ENCODE results near the gene GLP1R.

The GLP1R gene

GRCh38 chr6:39063526-39063925 lies 14.9 kb downstream of the GLP1R start:
- DNase-seq, result no peak

GRCh38 chr6:39065561-39065960 lies 17.0 kb downstream of the GLP1R start:
- no peak for DNase-seq

DNA sequence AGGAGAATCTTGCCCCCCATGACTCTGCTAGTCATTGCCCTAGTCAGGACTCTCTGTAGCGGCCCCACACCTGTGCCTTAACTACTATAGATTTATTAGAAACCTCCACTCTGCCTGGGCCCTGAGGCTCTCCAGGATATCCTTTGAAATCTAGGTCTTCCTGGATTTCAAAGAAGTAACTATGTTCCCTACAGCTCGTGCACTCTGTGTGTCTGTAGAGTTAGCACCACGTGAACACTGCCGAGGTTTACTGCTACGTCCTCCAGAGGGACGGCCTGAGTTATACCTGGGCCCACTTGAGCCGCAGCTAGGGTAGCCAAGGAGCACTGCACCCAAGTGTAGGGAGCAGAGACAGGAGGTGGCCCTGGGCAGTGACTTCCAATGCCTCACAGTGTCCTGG lies 19.8 kb downstream of the GLP1R start:
- DNase-seq, result no peak

GRCh38 chr6:39072830-39073229 lies 24.2 kb downstream of the GLP1R start:
- DNase-seq, result no peak

DNA sequence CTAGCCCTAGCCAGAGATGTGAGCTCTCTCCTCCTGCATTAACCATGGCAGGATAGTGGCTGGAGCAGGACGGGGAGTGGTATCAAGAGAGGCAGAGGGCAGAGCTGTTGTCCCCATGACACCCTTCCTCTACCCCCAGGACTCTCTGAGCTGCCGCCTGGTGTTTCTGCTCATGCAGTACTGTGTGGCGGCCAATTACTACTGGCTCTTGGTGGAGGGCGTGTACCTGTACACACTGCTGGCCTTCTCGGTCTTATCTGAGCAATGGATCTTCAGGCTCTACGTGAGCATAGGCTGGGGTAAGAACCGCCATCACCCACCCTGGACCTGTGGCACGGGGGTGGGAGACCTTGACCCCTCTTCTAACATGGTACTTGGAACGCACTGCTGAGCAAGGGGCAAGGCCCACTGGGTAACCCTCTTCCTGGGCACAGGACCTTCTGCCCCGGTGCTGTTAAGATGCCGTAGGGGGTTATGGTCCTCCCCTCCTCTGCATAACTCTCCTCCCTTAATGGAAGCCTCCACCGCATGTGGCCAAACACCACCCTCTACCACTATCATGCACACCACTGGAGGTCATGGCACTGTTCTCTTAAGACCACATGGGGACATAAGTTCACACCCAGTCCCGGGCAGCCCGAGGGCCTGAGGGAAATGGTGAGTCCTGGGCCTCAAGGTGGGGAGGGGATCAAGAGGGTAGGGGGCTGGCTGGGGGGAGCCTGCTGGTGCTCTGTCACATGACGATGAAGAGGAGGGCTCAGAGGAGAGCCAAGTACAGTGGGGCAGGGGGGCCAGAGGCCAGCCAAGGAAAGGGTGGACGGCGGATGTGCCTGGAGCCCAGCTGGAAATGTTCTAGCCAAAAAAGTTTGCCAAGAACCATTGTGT lies 25.1 kb downstream of the GLP1R start:
- DNase-seq, result no peak

GRCh38 chr6:39074486-39074885 lies 25.9 kb downstream of the GLP1R start:
- no peak for DNase-seq

GRCh38 chr6:39075010-39075686 lies 26.6 kb downstream of the GLP1R start:
- no peak for DNase-seq

DNA sequence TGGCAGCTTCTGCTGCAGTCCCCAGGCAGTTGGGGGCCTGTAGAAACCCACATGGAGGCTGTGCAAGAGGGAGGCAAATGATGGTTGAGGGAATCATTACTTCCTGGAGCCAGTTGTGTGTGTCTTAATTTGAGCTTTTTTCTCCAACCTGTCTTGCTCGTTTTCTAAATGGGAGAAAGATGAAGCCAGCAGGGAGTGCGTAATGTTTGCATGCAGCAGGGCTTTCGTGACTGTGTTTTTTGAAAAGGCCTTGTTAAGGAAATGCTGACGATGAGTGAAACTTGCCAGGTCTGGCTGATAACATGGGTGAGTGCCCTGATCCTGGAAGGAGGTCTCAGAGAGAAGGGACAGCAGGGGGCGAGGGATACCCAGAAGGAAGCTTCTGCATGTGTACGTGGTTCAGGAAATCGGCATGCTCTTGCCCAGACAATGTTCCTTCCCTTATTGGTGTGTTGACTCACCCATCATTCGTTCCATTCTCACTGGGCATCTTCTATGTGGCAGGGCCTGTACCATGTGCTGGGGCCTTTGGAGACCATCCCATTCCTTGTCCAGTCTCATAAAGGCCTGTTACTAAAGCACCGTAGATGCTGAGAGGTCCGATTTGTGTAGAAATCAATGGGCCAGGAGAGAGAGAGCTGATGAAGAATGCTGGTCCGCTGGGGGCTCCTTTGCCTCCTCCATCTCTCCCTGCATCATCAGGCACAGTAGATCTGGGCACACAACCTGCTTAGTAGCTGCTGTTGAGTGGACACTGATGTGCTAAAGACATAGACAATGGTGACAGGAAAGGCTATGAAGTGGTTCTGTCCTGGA lies 27.4 kb downstream of the GLP1R start:
- DNase-seq, result no peak

DNA sequence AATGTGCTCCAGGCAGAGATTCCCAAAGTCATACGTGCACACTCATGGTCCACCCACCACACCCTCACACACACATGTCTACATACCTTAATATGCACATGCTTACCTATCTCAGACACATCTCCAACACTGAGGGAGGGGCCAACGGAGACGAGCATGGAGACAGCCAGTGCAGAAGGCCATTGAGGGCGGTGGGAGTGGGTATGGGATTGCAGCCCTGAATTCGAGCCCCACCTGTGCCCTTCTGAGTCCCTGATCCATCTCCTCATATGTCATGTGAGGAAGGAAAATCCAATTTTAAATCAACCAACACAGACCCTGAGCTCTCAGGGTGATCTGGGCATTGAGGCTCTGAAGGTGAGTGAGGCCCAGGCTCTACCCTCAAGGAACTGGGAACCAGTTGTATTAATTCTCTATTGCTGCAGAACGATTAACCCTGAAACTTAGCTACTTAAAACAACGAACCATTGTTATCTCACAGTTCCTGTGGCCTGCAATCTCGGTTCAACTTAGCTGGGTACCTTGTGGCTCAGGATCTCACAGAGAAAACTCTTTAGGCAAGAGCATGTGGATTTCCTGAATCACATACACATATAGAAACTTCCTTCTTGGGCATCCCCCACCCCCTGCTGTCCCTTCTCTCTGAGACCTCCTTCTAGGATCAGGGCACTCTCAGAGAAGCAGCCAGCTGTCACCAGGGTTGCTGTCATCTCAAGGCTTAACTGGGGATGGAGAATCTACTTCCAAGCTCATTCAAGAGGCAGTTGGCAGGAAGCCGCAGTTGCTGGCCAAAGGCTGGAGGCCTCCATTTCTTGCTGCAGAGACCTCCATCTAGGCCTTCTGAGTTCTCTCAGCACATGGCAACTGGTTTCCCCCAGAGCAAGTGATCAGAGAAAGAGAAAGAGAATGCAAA lies 28.3 kb downstream of the GLP1R start:
- DNase-seq, result no peak

DNA sequence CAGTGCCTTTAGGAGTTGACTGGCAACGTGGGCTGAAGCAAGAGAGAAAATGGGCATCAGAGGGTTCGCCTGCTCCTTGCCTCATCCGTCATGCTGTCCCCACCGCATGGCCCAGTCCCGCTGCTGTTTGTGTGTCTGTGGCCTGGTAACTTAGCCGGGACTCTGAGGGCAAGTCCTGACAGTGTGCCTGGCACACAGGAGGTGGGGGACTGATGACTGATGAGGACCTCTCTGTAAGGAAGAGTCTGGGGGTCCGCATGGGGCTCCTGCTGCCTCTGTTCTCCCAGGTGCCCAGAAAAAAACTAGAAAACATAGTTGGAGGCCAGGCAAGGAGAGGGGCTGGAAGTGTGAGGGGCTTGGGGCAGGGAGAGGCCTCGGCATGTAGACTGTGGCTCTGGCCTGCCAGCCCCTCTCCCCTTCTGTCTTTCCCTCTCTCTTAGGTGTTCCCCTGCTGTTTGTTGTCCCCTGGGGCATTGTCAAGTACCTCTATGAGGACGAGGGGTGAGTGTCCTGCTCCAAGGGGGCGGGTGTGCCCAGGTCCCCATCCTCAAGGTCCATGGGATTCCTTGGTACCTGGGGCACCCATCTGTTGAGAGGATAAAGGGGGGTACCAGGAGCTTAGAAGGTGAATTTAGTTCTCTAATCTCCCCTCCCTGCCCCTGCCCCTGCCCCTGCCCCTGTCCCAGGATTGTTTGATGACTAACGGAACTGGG lies 29.5 kb downstream of the GLP1R start:
- DNase-seq, result no peak

- DNase-seq, result no peak
Observed at GRCh38 chr6:39078695-39079094, 30.1 kb downstream of the GLP1R start.

GRCh38 chr6:39079197-39080125 lies 30.9 kb downstream of the GLP1R start:
- no peak for DNase-seq

DNA sequence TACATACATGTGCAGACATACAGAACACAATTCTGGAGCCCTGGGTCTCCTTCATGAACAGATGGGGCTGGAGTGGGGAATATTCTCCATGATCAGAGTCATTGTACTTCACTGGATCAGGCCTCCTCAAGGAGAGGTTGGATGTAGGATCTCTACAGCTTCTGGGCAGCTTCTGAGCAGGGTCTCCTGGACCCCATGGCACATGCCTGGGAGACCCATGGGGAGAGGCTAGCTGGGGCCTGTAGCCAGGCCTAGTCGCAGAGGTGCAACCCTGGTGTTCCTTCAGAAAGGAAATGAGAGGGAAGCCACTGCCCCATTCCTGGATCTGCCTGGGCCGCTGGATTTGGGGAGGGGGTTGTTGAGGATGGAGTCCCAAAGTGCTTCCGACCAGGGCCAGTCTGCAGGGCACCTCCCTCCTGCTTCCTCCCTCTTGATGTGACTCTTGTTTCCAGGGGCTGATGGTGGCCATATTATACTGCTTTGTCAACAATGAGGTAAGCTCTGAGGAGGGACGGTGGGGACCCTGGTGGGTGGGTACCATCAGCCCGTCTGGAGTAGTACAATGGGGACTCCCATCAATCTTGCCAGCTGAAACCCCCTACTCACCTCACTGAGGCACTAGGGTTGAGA lies 31.8 kb downstream of the GLP1R start:
- no peak for DNase-seq

DNA sequence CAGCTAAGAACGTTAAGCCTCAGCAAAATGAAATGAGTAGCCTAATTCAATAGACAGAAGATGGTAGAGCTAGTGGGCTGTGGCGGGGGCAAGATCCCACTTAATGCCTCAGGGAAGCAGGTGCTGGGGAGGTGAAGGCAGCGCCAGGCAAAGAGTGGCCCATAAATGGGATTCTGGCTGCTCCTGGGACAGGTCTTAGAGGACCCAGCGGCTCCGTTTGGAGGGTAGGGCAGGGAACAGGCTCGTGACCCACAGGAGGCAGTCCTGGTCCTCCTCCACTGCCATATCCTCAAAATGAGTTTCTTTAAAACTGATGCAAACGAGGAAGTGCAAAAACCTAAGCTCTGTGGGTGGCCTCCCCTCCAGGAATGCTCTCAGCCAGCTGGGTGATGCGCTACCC lies 33.7 kb downstream of the GLP1R start:
- DNase-seq, result no peak

- DNase-seq, result peak; percentile 14 to 43
Observed at GRCh38 chr6:39083231-39083634, 34.7 kb downstream of the GLP1R start.

DNA sequence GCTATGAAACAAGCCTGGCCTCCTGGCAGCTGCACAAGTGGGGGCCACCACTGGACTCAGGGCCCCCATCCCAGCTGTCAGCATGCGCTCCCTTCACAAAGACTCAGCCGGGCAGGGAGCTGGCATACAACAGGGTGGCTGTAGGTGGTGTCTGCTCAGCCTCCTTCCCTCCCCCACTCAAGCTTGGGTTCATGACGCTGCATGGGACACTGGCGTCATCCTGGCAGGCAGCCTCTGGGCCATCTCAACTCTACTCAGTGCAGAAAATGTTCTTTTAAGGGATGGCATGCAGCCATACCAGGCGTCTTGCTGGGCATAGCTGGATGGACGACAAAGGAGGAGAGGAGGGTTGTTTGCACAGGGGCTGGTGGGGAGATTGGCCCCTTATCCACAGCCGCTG lies 35.9 kb downstream of the GLP1R start:
- no peak for DNase-seq

DNA sequence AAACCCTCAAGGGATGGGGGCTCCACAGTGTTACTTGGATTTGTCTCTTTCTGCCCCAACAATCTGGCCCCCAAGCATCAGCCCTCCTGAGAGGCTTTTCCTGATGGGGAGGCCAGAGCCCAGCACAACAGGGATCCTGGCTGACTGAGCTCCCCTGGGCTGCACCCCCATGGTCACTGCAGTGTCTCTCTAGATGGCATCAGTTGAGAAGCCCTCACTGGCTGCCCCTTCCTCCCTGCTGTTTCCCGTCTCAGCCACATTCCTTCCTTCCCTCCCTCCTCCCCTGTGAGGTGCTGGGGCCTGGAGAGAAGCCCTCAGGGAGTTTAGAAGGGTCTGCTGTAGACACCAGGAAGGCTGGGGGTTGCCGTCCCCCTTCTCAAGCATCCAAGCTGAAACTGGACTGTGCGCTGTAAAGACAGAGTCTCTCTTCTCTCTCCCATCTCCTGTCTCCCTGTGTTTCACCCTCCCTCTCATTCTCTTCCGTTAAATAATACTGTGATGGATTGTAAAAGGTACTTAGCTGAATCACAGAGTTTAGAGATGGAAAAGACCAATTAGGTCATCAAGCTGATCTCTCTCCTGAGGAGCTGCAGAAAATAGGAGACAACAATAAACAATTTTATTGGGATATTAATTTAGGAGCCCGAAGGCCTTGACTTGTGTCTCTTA lies 36.7 kb downstream of the GLP1R start:
- DNase-seq, result no peak

- no peak for DNase-seq
Observed at GRCh38 chr6:39086294-39086693, 37.7 kb downstream of the GLP1R start.

DNA sequence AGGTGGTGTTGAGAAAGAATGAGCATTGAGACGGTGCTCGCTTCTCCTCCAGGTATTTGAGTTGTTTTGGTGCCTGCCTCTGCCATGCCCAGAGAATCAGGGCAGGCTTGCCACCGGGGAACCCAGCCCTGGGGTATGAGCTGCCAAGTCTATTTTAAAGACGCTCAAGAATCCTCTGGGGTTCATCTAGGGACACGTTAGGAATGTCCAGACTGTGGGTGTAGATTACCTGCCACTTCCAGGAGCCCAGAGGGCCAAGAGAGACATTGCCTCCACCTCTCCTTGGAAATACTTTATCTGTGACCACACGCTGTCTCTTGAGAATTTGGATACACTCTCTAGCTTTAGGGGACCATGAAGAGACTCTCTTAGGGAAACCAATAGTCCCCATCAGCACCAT lies 38.1 kb downstream of the GLP1R start:
- DNase-seq, result no peak

DNA sequence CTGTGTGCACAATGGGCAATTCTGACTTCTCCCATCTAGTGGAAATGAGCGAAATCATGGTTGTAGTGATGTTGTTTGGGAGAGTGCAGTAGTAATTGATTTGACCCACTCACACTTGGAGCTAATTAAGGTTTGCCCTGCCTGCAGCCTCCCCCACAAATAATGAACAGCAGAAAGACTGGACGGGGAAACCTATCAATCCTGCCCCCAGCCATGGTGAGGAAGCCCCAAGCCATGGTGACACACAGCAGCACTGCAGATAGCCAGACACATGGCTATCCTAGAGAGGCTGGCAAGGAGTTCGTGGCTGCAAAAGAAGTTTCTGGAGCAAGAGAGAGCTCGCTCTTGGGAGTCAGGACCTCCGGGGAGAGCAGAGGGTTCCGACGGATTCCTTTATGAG lies 38.6 kb downstream of the GLP1R start:
- no peak for DNase-seq
